Neutrophil (primary cell): ENCODE results near the gene FOXO1.

Experiments
- H3K27ac ChIP-seq: fragments of 200-600 bp; sonication (generic); 2 replicates; pipeline ENCODE4 v1.5.1; 2016; ENCODE audit warnings: mild to moderate bottlenecking, moderate library complexity
- H3K27me3 ChIP-seq: fragments of 200-600 bp; sonication (generic); 2 replicates; pipeline ENCODE4 v1.6.0; 2016; ENCODE audit warnings: mild to moderate bottlenecking
- H3K36me3 ChIP-seq: fragments of 200-600 bp; sonication (generic); 2 replicates; pipeline ENCODE4 v1.5.1; 2017
- H3K4me1 ChIP-seq, 2 experiments: fragments of 200-600 bp in 1 of 2; sonication (generic) in 1 of 2; 1 replicate in 1 of 2; 2 replicates in 1 of 2; pipeline versions ENCODE4 v1.5.1 to v1.6.1; 2013 to 2016; ENCODE audit warnings: low read depth in 1 of 2, low read length in 1 of 2, mild to moderate bottlenecking in 1 of 2, moderate library complexity in 1 of 2; ENCODE audit not compliant: control insufficient read depth in 1 of 2, insufficient read depth in 1 of 2
- H3K4me3 ChIP-seq, 2 experiments: fragments of 200-600 bp in 1 of 2; sonication (generic) in 1 of 2; 1 replicate in 1 of 2; 2 replicates in 1 of 2; pipeline ENCODE4 v1.5.1; 2013 to 2016; ENCODE audit warnings: low read depth in 1 of 2, low read length in 1 of 2, mild to moderate bottlenecking in 1 of 2, moderate library complexity in 1 of 2
- H3K9me3 ChIP-seq: fragments of 200-600 bp; sonication (generic); 2 replicates; pipeline ENCODE4 v1.5.1; 2016
- CTCF ChIP-seq: fragments of 200-600 bp; sonication (generic); IDR thresholded peaks from 2 replicates; pipeline ENCODE4 v1.5.1; 2016; ENCODE audit warnings: antibody characterized with exemption

The FOXO1 gene

GRCh38 chr13:40568246-40569023 lies 98.0 kb downstream of the FOXO1 start:
- no peak overlapping the region for H3K4me3 ChIP-seq
- H3K36me3 ChIP-seq: no peaks in the 10 kb centered on the region
- H3K4me1 ChIP-seq: peaks cover 22 to 26% of the 10 kb centered on the region in 2 experiments
- no peaks in the 10 kb centered on the region for H3K9me3 ChIP-seq
- TF ChIP-seq CTCF: no peak
- H3K27me3 ChIP-seq: no peaks in the 10 kb centered on the region
- H3K27ac ChIP-seq: no peak overlapping the region

GRCh38 chr13:40566811-40567210 lies 99.6 kb downstream of the FOXO1 start:
- Histone ChIP-seq H3K4me1 (peaks cover 38 to 41% of the 10 kb centered on the region in 2 experiments), H3K27ac (no peak overlapping the region), H3K9me3 (no peaks in the 10 kb centered on the region), H3K4me3 (no peak overlapping the region), H3K27me3 (no peaks in the 10 kb centered on the region), H3K36me3 (no peaks in the 10 kb centered on the region)
- TF ChIP-seq CTCF: no peak

- Histone ChIP-seq H3K27ac (peak overlapping the region; percentile 77), H3K4me3 (no peak overlapping the region), H3K27me3 (no peaks in the 10 kb centered on the region), H3K4me1 (peaks cover 38 to 41% of the 10 kb centered on the region in 2 experiments), H3K36me3 (peaks cover under 1% of the 10 kb centered on the region), H3K9me3 (no peaks in the 10 kb centered on the region)
- no peak for TF ChIP-seq CTCF
Observed at GRCh38 chr13:40565282-40566148, 100.9 kb downstream of the FOXO1 start.

GRCh38 chr13:40564342-40565001 lies 102.0 kb downstream of the FOXO1 start:
- Histone ChIP-seq H3K4me3 (peak overlapping the region in 1 of 2 experiments; percentile 19), H3K9me3 (no peaks in the 10 kb centered on the region), H3K36me3 (peaks cover 10% of the 10 kb centered on the region), H3K27ac (peak overlapping the region; percentile 77), H3K27me3 (no peaks in the 10 kb centered on the region), H3K4me1 (peaks cover 38 to 41% of the 10 kb centered on the region in 2 experiments)
- no peak for TF ChIP-seq CTCF

- H3K9me3 ChIP-seq: no peaks in the 10 kb centered on the region
- H3K4me1 ChIP-seq: peaks cover 41 to 44% of the 10 kb centered on the region in 2 experiments
- peak overlapping the region; percentile 44 to 45 for H3K4me3 ChIP-seq
- H3K27me3 ChIP-seq: no peaks in the 10 kb centered on the region
- peaks cover 16% of the 10 kb centered on the region for H3K36me3 ChIP-seq
- peak overlapping the region; percentile 77 for H3K27ac ChIP-seq
- no peak for TF ChIP-seq CTCF
Observed at GRCh38 chr13:40563350-40564125, 102.9 kb downstream of the FOXO1 start.
